HCT116 (cell line): Measurements from ENCODE around the gene GPS2.

Experiments
- CTCF ChIP-seq, 3 experiments: fragments of 200-600 bp in 1 of 3; sonication (generic) in 1 of 3; IDR thresholded peaks in 2 of 3; conservative IDR thresholded peaks in 1 of 3; 2 replicates each; pipeline ENCODE4 v1.5.1; 2012 to 2017; ENCODE audit warnings: low read depth in 2 of 3, low read length in 2 of 3, antibody characterized with exemption in 1 of 3, borderline replicate concordance in 1 of 3, control low read depth in 1 of 3, mild to moderate bottlenecking in 1 of 3, mixed read lengths in 1 of 3, mixed run types in 1 of 3, moderate library complexity in 1 of 3; ENCODE audit not compliant: insufficient read depth in 1 of 3
- EGR1 ChIP-seq: IDR thresholded peaks from 2 replicates; pipeline ENCODE4 v1.6.1; 2012; ENCODE audit warnings: low read depth
- MAX ChIP-seq: IDR thresholded peaks from 2 replicates; pipeline ENCODE4 v1.6.1; 2012
- POLR2A ChIP-seq: IDR thresholded peaks from 2 replicates; pipeline ENCODE4 v1.7.0; 2011; ENCODE audit warnings: borderline replicate concordance; ENCODE audit not compliant: insufficient read depth, insufficient read length; ENCODE audit errors: extremely low read depth
- POLR2AphosphoS5 ChIP-seq: IDR thresholded peaks from 2 replicates; pipeline ENCODE4 v1.6.1; 2011; ENCODE audit warnings: mild to moderate bottlenecking, low read depth, low read length, moderate library complexity
- REST ChIP-seq: IDR thresholded peaks from 2 replicates; pipeline ENCODE4 v1.6.1; 2012; ENCODE audit warnings: low read depth
- SIN3A ChIP-seq: IDR thresholded peaks from 2 replicates; pipeline ENCODE4 v1.6.1; 2012; ENCODE audit warnings: low read depth
- SP1 ChIP-seq: IDR thresholded peaks from 2 replicates; pipeline ENCODE4 v1.6.1; 2012; ENCODE audit warnings: low read depth
- ZBTB33 ChIP-seq: IDR thresholded peaks from 2 replicates; pipeline ENCODE4 v1.6.1; 2011; ENCODE audit warnings: mild to moderate bottlenecking, low read length, moderate library complexity; ENCODE audit not compliant: insufficient replicate concordance; ENCODE audit errors: extremely low read depth
- ZFX ChIP-seq: fragments of 450-650 bp; IDR thresholded peaks from 2 replicates; pipeline ENCODE4 v1.6.1; 2017

GRCh38 chr17:7326186-7326585, 11.0 kb upstream of the GPS2 start:
- TF ChIP-seq EGR1 (no peak), CTCF (IDR thresholded peaks at IDR 0.05 in 2 of 3, conservative IDR thresholded peaks at IDR 0.05 in 1 of 3; ENCODE audit: borderline replicate concordance in 1 of 3, insufficient read depth in 1 of 3, low read depth in 2 of 3, low read length in 2 of 3) (no peak), REST (no peak), POLR2AphosphoS5 (no peak), SIN3A (no peak), SP1 (no peak), ZBTB33 (no peak), MAX (no peak), POLR2A (no peak), ZFX (no peak)
